DOHH2 (cell line): ENCODE data around the gene ASL.
"Not testable (repeated sequence)": the region's sequence is repeated elsewhere in the genome, so short reads cannot be mapped to it uniquely, and the experiment has no call there.

Experiments used
- H3F3A ChIP-seq: fragments of 200-600 bp; sonication (generic), shearing (Covaris generic); 2 replicates; pipeline ENCODE4 v1.6.0; 2016; ENCODE audit warnings: antibody characterized with exemption, mild to moderate bottlenecking; ENCODE audit not compliant: control insufficient read depth, insufficient read depth
- H3K27ac ChIP-seq: fragments of 200-600 bp; sonication (generic); 2 replicates; pipeline ENCODE4 v1.5.1; 2014; ENCODE audit warnings: low read depth, mild to moderate bottlenecking, low read length, moderate library complexity
- H3K27me3 ChIP-seq: fragments of 200-600 bp; sonication (generic); 2 replicates; pipeline ENCODE4 v1.6.1; 2014; ENCODE audit warnings: mild to moderate bottlenecking, low read length, mixed read lengths; ENCODE audit not compliant: control insufficient read depth
- H3K36me3 ChIP-seq: fragments of 200-600 bp; sonication (generic); 2 replicates; pipeline ENCODE4 v1.6.1; 2014; ENCODE audit warnings: mild to moderate bottlenecking, low read length, moderate library complexity, mixed read lengths; ENCODE audit not compliant: control insufficient read depth
- H3K4me1 ChIP-seq: fragments of 200-600 bp; sonication (generic); 2 replicates; pipeline ENCODE4 v1.6.1; 2014; ENCODE audit warnings: mild to moderate bottlenecking, low read length, mixed read lengths; ENCODE audit not compliant: control insufficient read depth
- H3K4me2 ChIP-seq: fragments of 200-600 bp; sonication (generic); 2 replicates; pipeline ENCODE4 v1.6.0; 2014; ENCODE audit warnings: mild to moderate bottlenecking, low read length, moderate library complexity
- H3K4me3 ChIP-seq: fragments of 200-600 bp; sonication (generic); 2 replicates; pipeline ENCODE4 v1.5.1; 2014; ENCODE audit warnings: mild to moderate bottlenecking, low read length, mixed read lengths
- H3K79me2 ChIP-seq: fragments of 200-600 bp; sonication (generic); 2 replicates; pipeline ENCODE4 v1.6.1; 2014; ENCODE audit warnings: mild to moderate bottlenecking, low read length, mixed read lengths; ENCODE audit not compliant: control insufficient read depth
- H3K9me2 ChIP-seq: fragments of 200-600 bp; sonication (generic); replicated peaks from 2 replicates; pipeline ENCODE4 v1.6.1; 2014; ENCODE audit warnings: mild to moderate bottlenecking, low read length, mixed read lengths; ENCODE audit not compliant: control insufficient read depth
- H3K9me3 ChIP-seq: fragments of 200-600 bp; sonication (generic); 2 replicates; pipeline ENCODE4 v1.6.1; 2014; ENCODE audit warnings: antibody characterized with exemption, low read length, mixed read lengths; ENCODE audit not compliant: control insufficient read depth, insufficient read depth
- H4K20me1 ChIP-seq: fragments of 200-600 bp; sonication (generic); 2 replicates; pipeline ENCODE4 v1.6.0; 2014; ENCODE audit warnings: low read depth, mild to moderate bottlenecking, antibody characterized with exemption, low read length, moderate library complexity; ENCODE audit not compliant: control insufficient read depth, insufficient read depth
- CTCF ChIP-seq: fragments of 200-600 bp; sonication (generic); IDR thresholded peaks from one replicate; pipeline ENCODE4 v1.5.1; 2014; ENCODE audit warnings: antibody characterized with exemption, mild to moderate bottlenecking, low read depth, low read length; ENCODE audit not compliant: poor library complexity, severe bottlenecking
- EZH2phosphoT487 ChIP-seq: fragments of 200-600 bp; sonication (generic); IDR thresholded peaks from 2 replicates; pipeline ENCODE4 v1.6.1; 2017; ENCODE audit warnings: borderline replicate concordance, mild to moderate bottlenecking, antibody characterized with exemption, low read length, moderate library complexity, mixed read lengths

Gene ASL

GRCh38 chr7:66118603-66119002 lies 43.0 kb downstream of the ASL start:
- no peak overlapping the region for H3K27ac ChIP-seq
- TF ChIP-seq EZH2phosphoT487 = no peak
- TF ChIP-seq CTCF = no peak
- 0 out of 2 replicates have a peak, but pooled peaks cover 2% of the 10 kb centered on the region for H3F3A ChIP-seq
- no peaks in the 10 kb centered on the region for H3K9me2 ChIP-seq
- peak overlapping the region; percentile 38; the same call in 1 of the 2 replicates for H3K4me2 ChIP-seq
- no peak overlapping the region for H3K4me3 ChIP-seq
- no peaks in the 10 kb centered on the region for H3K9me3 ChIP-seq
- peaks cover 63% of the 10 kb centered on the region for H3K36me3 ChIP-seq
- peaks cover 38% of the 10 kb centered on the region for H3K4me1 ChIP-seq
- no peaks in the 10 kb centered on the region for H3K27me3 ChIP-seq
- peaks cover 38% of the 10 kb centered on the region for H4K20me1 ChIP-seq
- peaks cover 94% of the 10 kb centered on the region for H3K79me2 ChIP-seq

GRCh38 chr7:66119245-66119850 lies 43.7 kb downstream of the ASL start:
- H3K4me3 ChIP-seq = no peak overlapping the region
- no peak overlapping the region for H3K4me2 ChIP-seq
- peaks cover 33% of the 10 kb centered on the region for H3K4me1 ChIP-seq
- peaks cover 38% of the 10 kb centered on the region for H4K20me1 ChIP-seq
- H3K36me3 ChIP-seq = peaks cover 63% of the 10 kb centered on the region
- H3K27me3 ChIP-seq = no peaks in the 10 kb centered on the region
- H3K9me3 ChIP-seq = no peaks in the 10 kb centered on the region
- peaks cover 99% of the 10 kb centered on the region for H3K79me2 ChIP-seq
- TF ChIP-seq EZH2phosphoT487 (no peak), CTCF (no peak)
- H3F3A ChIP-seq = 0 out of 2 replicates have a peak, but pooled peaks cover 2% of the 10 kb centered on the region
- no peak overlapping the region for H3K27ac ChIP-seq
- H3K9me2 ChIP-seq = no peaks in the 10 kb centered on the region

- no peak overlapping the region for H3K4me2 ChIP-seq
- peaks cover 31% of the 10 kb centered on the region for H4K20me1 ChIP-seq
- TF ChIP-seq CTCF (no peak), EZH2phosphoT487 (no peak)
- H3K27me3 ChIP-seq = no peaks in the 10 kb centered on the region
- H3K79me2 ChIP-seq = peaks cover 99% of the 10 kb centered on the region
- no peak overlapping the region for H3K4me3 ChIP-seq
- no peaks in the 10 kb centered on the region for H3K9me3 ChIP-seq
- peaks cover 2% of the 10 kb centered on the region; the same call in 1 of the 2 replicates for H3F3A ChIP-seq
- H3K9me2 ChIP-seq = no peaks in the 10 kb centered on the region
- H3K36me3 ChIP-seq = peaks cover 40% of the 10 kb centered on the region
- peaks cover 7% of the 10 kb centered on the region for H3K4me1 ChIP-seq
- no peak overlapping the region for H3K27ac ChIP-seq
These were observed 47.5 kb downstream of the ASL start for GRCh38 chr7:66123175-66123528.

GRCh38 chr7:66124569-66124861 lies 48.9 kb downstream of the ASL start:
- peaks cover 29% of the 10 kb centered on the region for H3K36me3 ChIP-seq
- H3K4me2 ChIP-seq, H3F3A ChIP-seq, H3K4me1 ChIP-seq, H3K27me3 ChIP-seq, H3K9me2 ChIP-seq, H3K4me3 ChIP-seq, H3K27ac ChIP-seq, H3K9me3 ChIP-seq: not testable (repeated sequence)
- H3K79me2 ChIP-seq = peaks cover 99% of the 10 kb centered on the region
- H4K20me1 ChIP-seq = peaks cover 21% of the 10 kb centered on the region
